Panc1 (cell line): ENCODE data around the gene EVC. TPM values are rescaled to one million over a fixed set of nuclear protein-coding genes. Genes with fewer than 3 reads are reported as not detected.

ENCODE experiments used
- ATAC-seq: fragments of 200-7000 bp; cut with Tn5 transposase; 2 replicates; pipeline ENCODE4 v1.9.1; 2020; ENCODE audit warnings: mild to moderate bottlenecking, moderate library complexity
- BruUV-seq: library from RNA; stranded (reverse); fragments of 400-500 nt; replicated peaks from 2 replicates; lab custom pipeline; 2021; lab: Mats Ljungman, UMichigan
- CTCF ChIA-PET: fragments of 300-600 bp; sonication (Branson Sonifier 250); formaldehyde crosslinking; loops from one replicate; lab custom pipeline; 2022; ENCODE audit warnings: antibody characterized with exemption; lab: Charles Lee
- POLR2A ChIA-PET: fragments of 300-600 bp; sonication (Branson Sonifier 250); formaldehyde crosslinking; loops from one replicate; lab custom pipeline; 2022; ENCODE audit warnings: antibody characterized with exemption; lab: Charles Lee
- DNase-seq: peaks from one replicate; pipeline ENCODE4 v3.0.0-alpha.2; 2010; ENCODE audit warnings: low read depth, low spot score
- H3K27ac ChIP-seq: 2 replicates; pipeline ENCODE4 v1.5.1; 2011; ENCODE audit warnings: mild to moderate bottlenecking, low read length, inconsistent platforms
- H3K27me3 ChIP-seq: fragments of 200-500 bp; sonication (Bioruptor generic); 2 replicates; pipeline ENCODE4 v1.6.0; 2014; ENCODE audit warnings: low read length, inconsistent platforms; ENCODE audit not compliant: control insufficient read depth, insufficient read depth
- H3K36me3 ChIP-seq: fragments of 200-500 bp; sonication (Bioruptor generic); 2 replicates; pipeline ENCODE4 v1.5.1; 2014; ENCODE audit warnings: inconsistent platforms, mild to moderate bottlenecking, low read length, moderate library complexity; ENCODE audit not compliant: control insufficient read depth, insufficient read depth
- H3K4me1 ChIP-seq: 2 replicates; pipeline ENCODE4 v1.5.1; 2011; ENCODE audit warnings: inconsistent platforms, mild to moderate bottlenecking, low read length, moderate library complexity; ENCODE audit not compliant: control insufficient read depth, insufficient read depth
- H3K4me3 ChIP-seq, 2 experiments: 2 replicates each; pipeline ENCODE4 v1.5.1; 2011 to 2012; ENCODE audit warnings: low read depth in 2 of 2, low read length in 2 of 2, mild to moderate bottlenecking in 2 of 2, inconsistent platforms in 1 of 2, moderate library complexity in 1 of 2
- H3K9me3 ChIP-seq: fragments of 200-500 bp; sonication (Bioruptor generic); 2 replicates; pipeline ENCODE4 v1.5.1; 2014; ENCODE audit warnings: low read depth, mild to moderate bottlenecking, inconsistent platforms, low read length, moderate library complexity; ENCODE audit not compliant: control insufficient read depth, insufficient read depth
- POLR2AphosphoS5 ChIP-seq: IDR thresholded peaks from 2 replicates; pipeline ENCODE4 v1.6.1; 2012; ENCODE audit warnings: mild to moderate bottlenecking, low read depth, low read length, moderate library complexity
- SIN3A ChIP-seq: IDR thresholded peaks from 2 replicates; pipeline ENCODE4 v1.6.1; 2012; ENCODE audit warnings: low read depth, mild to moderate bottlenecking, low read length, moderate library complexity, borderline replicate concordance; ENCODE audit not compliant: insufficient read depth
- TCF7L2 ChIP-seq: IDR thresholded peaks from 2 replicates; pipeline ENCODE4 v1.6.1; 2011; ENCODE audit warnings: mild to moderate bottlenecking, low read depth, low read length, inconsistent platforms
- in situ Hi-C: cut with HindIII; loops from 2 replicates; pipeline ENCODE4 v1.10.0; 2016; ENCODE audit warnings: low sequenced_read_pairs, low pct_unique_long_range_greater_than_20kb
- intact Hi-C: fragments of 100-400 bp; cut with micrococcal nuclease; formaldehyde crosslinking; loops from one replicate; pipeline ENCODE4 v1.10.0; 2022; ENCODE audit not compliant: unreplicated experiment
- total RNA-seq: library from RNA; stranded (reverse); gene quantifications from one replicate; pipeline ENCODE4 v1.2.1, GENCODE V29; 2021; ENCODE audit not compliant: unreplicated experiment
- TF ChIP-seq, protein P1 (sequence below), 2 experiments: IDR thresholded peaks; 2 replicates each; pipeline ENCODE4 v1.6.1; 2011 to 2012; ENCODE audit warnings: low read depth in 2 of 2, control low read depth in 1 of 2, low read length in 1 of 2, mild to moderate bottlenecking in 1 of 2, moderate library complexity in 1 of 2; ENCODE audit not compliant: insufficient read depth in 1 of 2
- TF ChIP-seq, protein P2 (sequence below): fragments of 450-650 bp; IDR thresholded peaks from 2 replicates; pipeline ENCODE4 v1.5.1; 2017; ENCODE audit warnings: mild to moderate bottlenecking

EVC gene
- total RNA-seq, 1 experiment from 2014 or later = 12.1 TPM

DNA sequence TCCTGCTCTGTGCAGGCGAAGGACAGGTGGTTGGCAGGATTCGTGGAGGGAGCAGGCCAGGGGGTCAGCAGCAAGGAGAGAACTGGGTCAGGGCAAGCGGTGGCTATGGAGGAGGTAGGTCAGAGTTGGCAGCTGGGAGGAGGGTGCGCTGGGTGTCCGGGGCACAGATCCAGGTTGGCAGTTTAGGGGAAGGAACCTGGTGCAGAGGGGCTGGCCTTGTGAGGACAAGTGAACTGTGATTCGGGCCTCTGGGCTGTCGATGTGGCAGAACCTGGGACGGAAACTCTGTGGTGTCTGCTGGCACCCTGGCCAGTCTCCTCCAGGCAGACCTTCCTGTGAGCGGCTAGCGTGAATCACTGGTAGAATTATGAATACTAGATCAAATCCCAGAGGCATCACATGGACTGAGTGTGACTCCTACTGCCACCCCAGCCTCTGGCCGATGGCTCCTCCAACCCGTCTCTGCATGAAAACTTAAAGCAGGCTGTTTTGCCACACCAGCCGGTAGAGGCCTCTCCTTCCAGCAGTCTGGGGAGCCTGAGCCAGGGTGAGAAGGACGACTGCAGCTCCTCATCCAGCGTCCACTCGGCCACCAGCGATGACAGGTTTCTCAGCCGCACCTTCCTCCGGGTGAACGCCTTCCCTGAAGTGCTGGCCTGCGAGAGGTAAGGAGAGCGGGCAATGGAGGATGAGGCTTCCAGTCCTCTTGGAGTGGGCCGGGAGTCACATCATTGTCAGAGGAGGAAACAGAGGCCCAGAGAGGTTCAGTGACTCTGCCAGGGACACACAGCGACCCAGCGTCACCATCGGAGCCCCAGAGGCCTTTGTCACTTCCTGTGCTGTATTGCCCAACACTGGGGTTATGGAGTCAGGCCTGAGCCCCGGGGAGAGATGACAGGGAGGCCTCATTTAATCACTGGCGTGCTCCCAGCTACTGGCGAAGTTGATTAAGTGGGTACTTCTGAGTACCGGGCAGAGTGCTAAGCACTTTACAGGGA, 20.3 kb downstream of the EVC start:
- no peaks in the 10 kb centered on the region for H3K36me3 ChIP-seq
- in situ Hi-C loops = no loop called here

DNA sequence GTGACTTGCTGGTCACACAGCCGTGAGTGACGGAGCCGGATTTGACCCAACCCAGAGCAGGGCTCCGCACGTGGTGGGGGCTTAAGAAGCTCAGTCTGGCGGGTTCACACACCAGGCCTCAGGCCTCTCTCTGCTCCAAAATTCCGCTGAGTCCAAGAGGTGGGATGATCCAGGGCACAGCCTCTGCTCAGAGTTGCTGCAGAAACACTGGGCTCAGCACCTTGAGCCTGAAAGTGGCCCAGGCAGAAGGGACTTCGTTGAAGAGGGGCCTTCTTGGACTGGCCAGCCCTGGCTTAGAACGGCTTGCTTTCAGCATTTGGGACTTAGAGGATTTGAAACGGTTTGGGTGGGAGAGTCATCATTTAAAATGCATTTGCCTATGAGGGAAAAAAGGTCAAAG, 21.2 kb downstream of the EVC start:
- Histone ChIP-seq H3K4me3 (no peak overlapping the region), H3K27me3 (no peaks in the 10 kb centered on the region), H3K36me3 (no peaks in the 10 kb centered on the region), H3K27ac (no peak overlapping the region), H3K4me1 (no peaks in the 10 kb centered on the region), H3K9me3 (no peaks in the 10 kb centered on the region)
- ATAC-seq = no peak
- in situ Hi-C loops (no loop called here), intact Hi-C loops (no loop called here)
- BruUV-seq = no TSS peak
- DNase-seq = no peak
- ChIA-PET POLR2A (no interaction called here), CTCF (no interaction called here)
- TF ChIP-seq TCF7L2 (no peak), POLR2AphosphoS5 (no peak), SIN3A (no peak)
- TF ChIP-seq, protein P1, sequence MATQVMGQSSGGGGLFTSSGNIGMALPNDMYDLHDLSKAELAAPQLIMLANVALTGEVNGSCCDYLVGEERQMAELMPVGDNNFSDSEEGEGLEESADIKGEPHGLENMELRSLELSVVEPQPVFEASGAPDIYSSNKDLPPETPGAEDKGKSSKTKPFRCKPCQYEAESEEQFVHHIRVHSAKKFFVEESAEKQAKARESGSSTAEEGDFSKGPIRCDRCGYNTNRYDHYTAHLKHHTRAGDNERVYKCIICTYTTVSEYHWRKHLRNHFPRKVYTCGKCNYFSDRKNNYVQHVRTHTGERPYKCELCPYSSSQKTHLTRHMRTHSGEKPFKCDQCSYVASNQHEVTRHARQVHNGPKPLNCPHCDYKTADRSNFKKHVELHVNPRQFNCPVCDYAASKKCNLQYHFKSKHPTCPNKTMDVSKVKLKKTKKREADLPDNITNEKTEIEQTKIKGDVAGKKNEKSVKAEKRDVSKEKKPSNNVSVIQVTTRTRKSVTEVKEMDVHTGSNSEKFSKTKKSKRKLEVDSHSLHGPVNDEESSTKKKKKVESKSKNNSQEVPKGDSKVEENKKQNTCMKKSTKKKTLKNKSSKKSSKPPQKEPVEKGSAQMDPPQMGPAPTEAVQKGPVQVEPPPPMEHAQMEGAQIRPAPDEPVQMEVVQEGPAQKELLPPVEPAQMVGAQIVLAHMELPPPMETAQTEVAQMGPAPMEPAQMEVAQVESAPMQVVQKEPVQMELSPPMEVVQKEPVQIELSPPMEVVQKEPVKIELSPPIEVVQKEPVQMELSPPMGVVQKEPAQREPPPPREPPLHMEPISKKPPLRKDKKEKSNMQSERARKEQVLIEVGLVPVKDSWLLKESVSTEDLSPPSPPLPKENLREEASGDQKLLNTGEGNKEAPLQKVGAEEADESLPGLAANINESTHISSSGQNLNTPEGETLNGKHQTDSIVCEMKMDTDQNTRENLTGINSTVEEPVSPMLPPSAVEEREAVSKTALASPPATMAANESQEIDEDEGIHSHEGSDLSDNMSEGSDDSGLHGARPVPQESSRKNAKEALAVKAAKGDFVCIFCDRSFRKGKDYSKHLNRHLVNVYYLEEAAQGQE (IDR thresholded peaks at IDR 0.05; ENCODE audit: insufficient read depth in 1 of 2, low read depth in 2 of 2, low read length in 1 of 2) = no peak
- TF ChIP-seq, protein P2, sequence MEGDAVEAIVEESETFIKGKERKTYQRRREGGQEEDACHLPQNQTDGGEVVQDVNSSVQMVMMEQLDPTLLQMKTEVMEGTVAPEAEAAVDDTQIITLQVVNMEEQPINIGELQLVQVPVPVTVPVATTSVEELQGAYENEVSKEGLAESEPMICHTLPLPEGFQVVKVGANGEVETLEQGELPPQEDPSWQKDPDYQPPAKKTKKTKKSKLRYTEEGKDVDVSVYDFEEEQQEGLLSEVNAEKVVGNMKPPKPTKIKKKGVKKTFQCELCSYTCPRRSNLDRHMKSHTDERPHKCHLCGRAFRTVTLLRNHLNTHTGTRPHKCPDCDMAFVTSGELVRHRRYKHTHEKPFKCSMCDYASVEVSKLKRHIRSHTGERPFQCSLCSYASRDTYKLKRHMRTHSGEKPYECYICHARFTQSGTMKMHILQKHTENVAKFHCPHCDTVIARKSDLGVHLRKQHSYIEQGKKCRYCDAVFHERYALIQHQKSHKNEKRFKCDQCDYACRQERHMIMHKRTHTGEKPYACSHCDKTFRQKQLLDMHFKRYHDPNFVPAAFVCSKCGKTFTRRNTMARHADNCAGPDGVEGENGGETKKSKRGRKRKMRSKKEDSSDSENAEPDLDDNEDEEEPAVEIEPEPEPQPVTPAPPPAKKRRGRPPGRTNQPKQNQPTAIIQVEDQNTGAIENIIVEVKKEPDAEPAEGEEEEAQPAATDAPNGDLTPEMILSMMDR = no peak

More for the DNA sequence above, 20.3 kb downstream of the EVC start:
- TF ChIP-seq TCF7L2 = no peak
- TF ChIP-seq, protein P1 (IDR thresholded peaks at IDR 0.05; ENCODE audit: insufficient read depth in 1 of 2, low read depth in 2 of 2, low read length in 1 of 2) = no peak
- TF ChIP-seq, protein P2 = no peak
- TF ChIP-seq SIN3A = no peak
- TF ChIP-seq POLR2AphosphoS5 = no peak
- DNase-seq = no peak
- no peak overlapping the region for H3K27ac ChIP-seq
- no peak for ATAC-seq
- intact Hi-C loops = no loop called here
- ChIA-PET CTCF (no interaction called here), POLR2A (no interaction called here)
- no TSS peak for BruUV-seq
- H3K4me3 ChIP-seq = no peak overlapping the region
- H3K4me1 ChIP-seq = no peaks in the 10 kb centered on the region
- H3K9me3 ChIP-seq = no peaks in the 10 kb centered on the region
- no peaks in the 10 kb centered on the region for H3K27me3 ChIP-seq
